RPMI7951 (cell line): ENCODE data around the gene ZNF652. TPM values are rescaled to one million over a fixed set of nuclear protein-coding genes. Genes with fewer than 3 reads are reported as not detected.
"Not testable (repeated sequence)": the region's sequence is repeated elsewhere in the genome, so short reads cannot be mapped to it uniquely, and the experiment has no call there.

Experiments
- DNase-seq: peaks from one replicate; pipeline ENCODE4 v3.0.0-alpha.2; 2012; ENCODE audit warnings: low read depth
- total RNA-seq: library from RNA; depleted of rRNA; stranded (reverse); fragments of >200 nt; shearing (Covaris generic); gene quantifications from 2 replicates; pipeline ENCODE4 v1.2.3, GENCODE V29; 2014

Gene ZNF652
- total RNA-seq, 1 experiment from 2014 or later, result 10.9 TPM

DNA sequence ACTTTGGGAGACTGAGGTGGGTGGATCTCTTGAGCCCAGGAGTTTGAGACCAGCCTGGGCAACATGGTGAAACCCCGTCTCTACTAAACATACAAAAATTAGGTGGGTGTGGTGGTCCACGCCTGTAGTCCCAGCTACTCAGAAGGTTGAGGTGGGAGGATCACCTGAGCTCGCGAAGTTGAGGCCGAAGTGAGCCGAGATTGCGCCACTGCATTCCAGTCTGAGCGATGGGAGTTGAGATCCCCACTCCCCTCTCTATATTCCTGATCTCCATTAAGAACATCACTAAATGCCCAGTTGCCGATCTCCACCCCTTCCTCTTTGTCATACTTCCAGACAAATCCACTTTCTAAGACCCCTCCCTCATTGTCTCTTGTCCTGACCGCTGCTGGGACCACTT is 24.3 kb upstream of the ZNF652 start:
- DNase-seq, result no peak

DNA sequence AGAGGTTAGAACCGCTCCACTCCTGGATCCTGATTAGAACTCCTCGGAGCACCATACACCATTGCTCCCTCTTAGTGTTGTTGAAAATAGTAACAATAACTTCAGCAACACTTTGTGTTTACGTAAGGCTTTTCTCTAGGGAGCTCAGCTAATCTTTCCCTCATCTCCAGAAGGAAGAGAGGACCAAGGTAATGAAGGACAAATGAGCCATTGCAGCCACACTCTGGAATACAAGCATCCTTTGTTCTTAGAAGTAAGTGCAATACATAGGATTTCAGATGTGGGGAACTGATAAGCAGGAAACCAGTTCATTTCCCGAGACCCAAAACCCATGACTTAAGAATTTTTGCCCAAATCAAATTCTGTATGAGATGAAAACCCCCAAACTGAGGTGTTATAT is 22.9 kb upstream of the ZNF652 start:
- no peak for DNase-seq

DNA sequence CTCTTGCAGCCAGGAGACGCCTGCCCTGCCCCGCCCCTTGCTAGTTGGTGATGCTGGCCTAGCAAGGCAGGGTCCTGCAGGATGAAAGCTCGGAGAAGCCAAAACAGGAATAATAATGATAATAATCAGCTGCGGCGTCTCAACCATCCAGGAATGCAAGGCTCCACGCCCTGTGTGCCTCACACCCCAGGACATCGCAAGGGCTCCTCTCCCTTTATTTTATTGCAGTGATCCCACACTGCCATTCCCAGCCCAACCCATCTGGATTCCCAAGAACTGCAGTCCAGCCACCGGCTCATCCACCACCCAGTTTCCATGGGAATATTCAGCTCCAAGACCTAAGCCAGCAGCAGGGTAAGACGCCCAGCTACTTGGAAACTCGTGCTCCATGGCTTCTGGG is 21.0 kb upstream of the ZNF652 start:
- no peak for DNase-seq

DNA sequence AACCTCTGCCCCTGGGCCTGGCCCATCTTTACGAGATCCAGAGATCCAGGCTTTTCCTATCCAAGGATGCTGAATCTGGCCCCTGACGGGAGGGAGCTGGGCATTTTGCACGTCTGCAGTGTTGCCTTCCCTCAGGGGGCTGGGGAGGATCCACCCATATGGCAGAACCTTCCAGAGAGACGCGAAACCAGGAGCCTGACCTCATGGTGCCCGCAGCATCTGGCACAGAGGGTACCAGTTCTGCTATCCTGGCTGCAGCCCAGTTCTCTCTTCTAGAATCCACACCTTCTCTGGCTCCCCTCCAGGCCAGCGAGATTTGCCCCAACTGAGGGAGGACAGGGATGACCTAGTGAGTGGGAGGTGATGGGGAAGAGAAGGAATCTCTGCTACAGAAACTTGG is 20.5 kb upstream of the ZNF652 start:
- DNase-seq, result no peak

DNA sequence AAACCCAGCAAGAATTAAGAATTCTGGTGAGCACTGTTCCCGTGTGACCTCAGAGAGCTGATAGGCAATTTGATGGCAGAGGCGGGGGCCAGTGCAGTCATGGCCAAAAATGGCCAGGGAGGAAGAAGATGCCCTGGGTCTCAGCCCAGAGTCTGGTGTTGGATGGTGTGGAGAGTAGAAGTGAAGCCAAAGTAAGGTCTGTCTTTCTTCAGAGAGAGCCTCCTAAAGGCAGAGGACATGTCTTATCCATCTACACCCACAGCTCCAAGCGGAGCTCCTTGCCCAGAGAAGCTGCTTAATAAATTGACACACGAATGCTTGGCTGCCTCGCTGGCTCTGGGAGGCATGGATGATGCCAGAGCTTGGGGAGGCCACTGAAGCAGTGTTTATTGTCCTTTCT is 19.7 kb upstream of the ZNF652 start:
- DNase-seq, result no peak

DNA sequence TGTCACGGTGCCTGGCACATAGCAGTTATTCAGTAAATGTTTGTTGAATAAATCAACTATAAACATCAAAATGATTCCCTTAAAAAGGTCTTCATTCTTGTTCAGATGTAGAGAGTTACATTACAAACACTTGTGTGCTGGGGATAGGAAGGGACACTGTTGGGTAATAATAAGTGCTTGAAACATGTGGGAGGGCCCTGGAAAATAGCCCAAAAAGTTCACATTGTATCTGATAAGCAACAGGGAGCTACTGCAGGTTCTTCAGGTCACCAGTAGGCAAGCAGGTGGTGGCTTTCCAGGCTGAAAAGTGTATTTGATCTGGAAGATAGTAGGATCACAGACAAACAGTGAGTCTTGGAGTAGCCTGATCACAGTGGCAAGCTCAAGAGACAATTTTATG is 19.0 kb upstream of the ZNF652 start:
- DNase-seq, result no peak

DNA sequence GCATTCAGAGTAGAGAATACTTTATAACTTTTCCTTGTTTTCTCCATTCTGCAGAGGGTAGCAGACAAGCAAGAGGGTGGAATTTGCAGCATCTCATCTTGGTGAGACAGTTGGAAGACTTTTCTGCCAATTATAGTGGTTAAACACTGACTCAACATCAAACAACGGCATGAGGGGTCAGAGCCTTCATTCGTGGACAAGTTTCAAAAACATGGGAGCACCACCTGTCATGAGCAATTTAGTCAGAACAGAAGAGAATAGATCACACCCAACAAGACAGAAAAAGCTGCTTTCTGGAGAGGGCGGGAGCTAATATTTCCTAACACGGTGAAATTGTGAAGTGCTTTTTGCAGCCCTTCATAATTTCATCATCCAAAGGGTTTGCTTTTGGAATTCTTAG is 17.9 kb upstream of the ZNF652 start:
- no peak for DNase-seq

DNA sequence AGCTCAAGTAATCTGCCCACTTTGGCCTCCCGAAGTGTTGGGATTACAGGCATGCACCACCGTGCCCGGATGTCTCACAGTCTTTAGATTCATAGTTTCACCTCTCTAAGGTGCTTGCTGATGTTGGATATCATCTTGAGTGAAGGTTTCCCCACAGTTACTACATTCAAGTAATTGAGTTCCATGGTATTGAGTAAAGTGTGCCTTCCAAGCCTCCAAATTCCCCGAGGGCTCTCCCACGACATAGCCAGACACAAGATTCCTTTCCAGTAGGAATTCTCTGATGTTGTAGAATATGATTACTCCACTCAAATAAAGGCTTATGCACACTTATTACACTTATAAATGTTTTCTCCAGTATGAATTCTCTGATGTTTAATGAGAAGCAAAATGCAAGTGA is 16.3 kb upstream of the ZNF652 start:
- no peak for DNase-seq

DNA sequence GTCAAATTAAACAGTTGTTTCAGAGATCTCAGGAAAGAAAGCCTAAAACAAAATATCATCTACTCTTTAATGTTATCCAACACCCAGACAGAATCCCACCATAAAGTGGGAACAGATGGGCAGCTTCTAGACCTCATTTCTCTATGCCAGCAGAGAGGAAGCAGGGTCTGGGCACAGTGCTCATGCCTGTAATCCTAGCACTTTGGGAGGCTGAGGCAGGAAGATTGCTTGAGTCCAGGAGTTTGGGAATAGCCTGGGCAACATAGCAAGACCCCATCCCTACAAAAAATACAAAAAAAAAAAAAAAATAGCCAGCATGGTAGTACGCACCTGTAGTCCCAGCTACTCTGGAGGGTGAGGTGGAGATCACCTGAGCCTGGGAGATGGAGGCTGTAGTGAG is 13.5 kb upstream of the ZNF652 start:
- DNase-seq, result no peak

DNA sequence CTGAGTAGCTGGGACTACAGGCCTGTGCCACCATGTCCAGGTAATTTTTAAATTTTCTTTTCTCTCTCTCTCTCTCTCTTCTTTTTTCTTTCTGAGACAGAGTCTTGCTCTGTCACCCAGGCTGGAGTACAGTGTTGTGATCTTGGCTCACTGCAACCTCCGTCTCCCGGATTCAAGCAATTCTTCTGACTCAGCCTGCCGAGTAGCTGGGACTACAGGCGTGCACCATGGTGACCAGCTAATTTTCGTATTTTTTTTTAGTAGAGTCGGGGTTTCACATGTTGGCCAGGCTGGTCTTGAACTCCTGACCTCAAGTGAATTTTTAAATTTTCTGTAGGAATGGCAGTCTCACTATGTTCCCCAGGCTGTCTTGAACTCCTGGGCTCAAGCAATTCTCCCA is 11.1 kb upstream of the ZNF652 start:
- DNase-seq, result no peak

DNA sequence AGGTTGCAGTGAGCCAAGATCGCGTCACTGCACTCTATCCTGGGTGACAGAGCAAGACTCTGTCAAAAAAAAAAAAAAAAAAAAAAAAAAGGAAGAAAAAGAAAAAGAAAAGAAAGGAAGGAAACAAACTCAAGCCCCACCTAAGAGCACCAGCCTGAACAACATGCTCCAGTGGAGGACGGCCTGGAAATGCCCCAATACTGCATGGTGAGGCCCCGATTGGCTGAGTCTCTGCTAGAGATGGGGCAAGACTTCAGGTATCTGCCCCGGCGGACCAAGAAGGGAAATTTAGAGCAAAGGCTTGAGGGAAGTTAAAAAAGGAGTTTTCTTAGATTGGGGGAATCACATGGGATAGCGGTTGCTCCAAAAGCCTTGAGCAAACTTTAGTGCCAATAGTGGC is 10.4 kb upstream of the ZNF652 start:
- DNase-seq, result no peak

DNA sequence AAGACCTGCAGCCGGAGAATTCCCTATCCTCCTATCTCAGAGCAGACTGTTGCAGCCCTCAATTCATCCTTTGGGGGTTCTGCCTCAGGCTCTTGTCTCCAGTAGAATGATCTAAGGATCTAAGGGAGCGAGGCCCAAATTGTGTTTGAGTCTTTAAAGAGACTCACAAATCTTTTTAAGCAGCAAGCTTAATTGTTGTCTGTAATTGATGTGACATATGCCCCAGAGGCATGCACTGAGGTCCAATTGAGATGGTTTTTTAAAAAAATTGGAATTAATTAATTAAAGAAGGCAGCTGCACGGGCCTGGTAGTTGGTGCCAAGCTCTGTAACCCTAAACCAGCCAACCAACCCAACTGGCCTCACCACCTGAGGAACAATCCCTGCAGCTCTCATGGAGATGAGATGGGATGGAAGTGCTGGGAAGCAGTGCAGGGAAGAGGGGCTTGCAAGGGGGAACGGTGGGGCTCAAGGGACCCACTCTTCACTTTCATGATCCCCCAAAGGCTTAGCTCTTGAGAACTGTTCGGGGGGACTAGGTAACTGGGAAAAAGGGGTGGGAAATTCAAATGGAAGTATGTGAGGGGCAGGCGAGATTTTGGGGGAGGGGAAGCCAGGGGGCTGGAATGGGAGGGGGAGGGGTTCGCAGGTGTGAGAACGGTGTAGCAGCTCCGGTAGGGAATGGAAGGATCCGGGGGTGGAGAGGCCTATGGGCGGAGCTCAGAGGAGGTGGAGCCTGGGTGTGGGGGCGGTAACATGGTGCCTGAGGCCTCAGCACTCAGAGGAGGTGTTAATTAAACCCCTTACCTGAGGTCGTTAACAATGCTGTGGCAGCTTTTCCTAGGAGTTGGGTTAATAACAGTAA is 9.2 kb upstream of the ZNF652 start:
- no peak for DNase-seq

DNA sequence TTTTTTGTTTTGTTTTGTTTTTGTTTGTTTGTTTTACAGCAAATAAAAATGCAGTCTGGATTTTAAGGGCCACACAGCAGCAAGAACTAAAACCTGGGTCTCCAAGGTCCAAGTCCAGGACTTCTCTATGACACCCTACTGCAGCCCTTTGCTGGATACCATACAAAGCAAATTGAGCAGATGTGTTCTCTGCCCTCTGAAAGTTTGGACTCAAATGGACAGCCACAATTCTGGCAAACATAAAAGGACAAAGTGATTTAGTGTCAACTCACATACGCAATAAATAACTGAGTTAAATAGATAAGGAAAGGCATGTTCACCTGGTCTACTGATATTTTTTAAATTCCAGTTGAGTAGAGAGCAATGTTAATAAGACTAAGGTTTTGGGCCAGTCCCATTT is 7.7 kb upstream of the ZNF652 start:
- no peak for DNase-seq

DNA sequence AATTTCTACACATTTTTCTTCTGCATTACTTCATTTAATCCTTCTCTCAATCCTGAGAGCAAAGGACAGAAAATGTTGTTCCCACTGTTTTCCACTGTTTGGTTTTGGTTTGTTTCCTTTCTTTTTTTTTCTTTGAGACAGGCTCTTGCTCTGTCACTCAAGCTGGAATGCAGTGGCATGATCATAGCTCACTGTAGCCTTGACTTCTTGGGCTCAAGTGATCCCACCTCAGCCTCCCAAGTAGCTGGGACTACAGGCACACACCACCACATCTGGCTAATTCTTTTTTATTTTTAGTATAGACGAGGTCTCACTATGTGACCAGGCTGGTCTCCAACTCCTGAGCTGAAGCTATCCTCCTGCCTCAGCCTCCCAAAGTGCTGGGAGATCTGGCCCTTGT is 7.0 kb upstream of the ZNF652 start:
- DNase-seq, result no peak

DNA sequence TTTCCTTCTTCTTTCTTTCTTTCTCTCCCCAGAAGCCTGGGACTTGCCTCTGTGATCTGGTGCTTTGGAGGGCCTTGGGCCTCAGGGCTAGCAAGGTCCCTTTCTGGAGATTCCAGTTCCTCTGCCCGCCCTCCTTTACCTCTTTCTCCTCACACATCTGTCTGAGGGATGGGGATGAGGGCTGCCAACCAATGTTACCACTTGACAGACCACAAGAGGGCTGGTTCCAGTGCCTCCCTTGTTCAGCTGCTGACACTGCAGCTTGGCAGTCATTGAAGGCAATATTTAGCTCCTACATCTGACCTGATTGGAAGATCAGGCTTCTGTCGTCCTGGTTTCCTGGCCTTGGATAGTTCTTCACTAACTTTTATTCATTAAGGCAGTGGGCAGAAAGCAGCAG is 3.6 kb upstream of the ZNF652 start:
- peak; percentile 34 for DNase-seq

DNA sequence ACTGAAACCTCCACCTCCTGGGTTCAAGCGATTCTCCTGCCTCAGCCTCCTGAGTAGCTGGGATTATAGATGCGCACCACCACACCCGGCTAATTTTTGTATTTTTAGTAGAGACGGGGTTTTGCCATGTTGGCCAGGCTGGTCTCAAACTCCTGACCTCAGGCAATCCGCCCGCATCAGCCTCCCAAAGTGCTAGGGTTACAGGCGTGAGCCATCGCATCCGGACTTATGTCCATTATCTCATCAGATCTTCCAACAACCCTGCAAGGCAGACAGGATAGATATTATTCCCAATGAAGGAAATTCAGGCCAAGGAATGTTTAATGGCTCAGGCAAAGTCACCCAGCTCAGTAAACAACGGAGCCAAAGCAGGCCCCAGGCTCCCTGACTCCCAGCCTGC is 3.1 kb upstream of the ZNF652 start:
- DNase-seq, result not testable (repeated sequence)

DNA sequence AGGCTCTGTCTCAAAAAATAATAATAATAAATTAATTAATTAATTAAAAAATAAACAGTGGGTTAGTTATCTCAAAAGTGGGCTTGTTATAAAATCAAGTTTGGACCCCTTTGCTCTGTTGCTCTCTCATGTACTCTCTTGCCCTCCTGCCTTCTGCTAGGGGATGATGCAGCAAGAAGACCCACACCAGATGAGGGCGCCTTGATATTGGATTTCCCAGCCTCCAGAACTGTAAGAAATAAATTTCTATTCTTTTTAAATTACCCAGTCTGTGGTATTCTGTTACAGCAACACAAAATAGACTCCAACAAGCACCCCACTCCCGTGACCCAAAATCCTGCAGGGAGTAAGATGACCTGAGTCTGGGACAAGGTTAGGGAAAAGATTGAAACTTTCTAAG is 2.1 kb upstream of the ZNF652 start:
- no peak for DNase-seq

DNA sequence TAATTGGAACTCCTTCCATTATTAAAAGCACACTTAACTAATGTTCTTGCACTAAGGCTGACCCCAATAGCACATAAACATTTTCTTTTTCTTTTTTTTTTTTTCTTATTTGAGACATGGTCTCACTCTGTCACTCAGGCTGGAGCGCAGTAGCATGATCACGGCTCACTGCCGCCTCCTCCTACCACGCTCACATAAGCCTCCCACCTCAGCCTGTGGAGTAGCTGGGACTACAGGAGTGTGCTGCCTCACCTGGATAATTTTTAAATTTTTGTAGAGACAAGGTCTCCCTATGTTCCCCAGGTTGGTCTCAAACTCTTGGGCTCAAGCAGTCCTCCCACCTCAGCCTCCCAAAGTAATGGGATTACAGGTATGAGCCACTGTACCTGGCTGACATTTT is 1.2 kb upstream of the ZNF652 start:
- no peak for DNase-seq

DNA sequence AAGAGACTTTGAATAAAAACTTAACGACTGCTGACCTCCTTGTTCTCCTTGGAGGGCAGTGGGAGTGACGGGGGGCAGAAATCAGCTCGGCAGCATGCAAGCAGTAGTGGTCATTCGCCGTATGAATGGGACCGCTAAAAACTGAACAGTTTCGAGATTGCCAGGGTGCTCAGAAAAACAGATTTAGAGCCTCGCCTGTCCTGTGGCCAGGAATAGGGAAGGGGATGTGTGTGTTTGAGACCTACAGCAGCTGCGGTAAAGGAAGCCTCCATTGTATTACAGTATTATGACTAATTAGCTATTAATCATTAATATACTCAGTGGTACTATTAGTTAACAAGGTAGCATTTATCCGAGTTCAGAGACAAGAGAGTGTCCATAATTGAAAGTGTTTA is 670 bp upstream of the ZNF652 start:
- DNase-seq, result no peak

DNA sequence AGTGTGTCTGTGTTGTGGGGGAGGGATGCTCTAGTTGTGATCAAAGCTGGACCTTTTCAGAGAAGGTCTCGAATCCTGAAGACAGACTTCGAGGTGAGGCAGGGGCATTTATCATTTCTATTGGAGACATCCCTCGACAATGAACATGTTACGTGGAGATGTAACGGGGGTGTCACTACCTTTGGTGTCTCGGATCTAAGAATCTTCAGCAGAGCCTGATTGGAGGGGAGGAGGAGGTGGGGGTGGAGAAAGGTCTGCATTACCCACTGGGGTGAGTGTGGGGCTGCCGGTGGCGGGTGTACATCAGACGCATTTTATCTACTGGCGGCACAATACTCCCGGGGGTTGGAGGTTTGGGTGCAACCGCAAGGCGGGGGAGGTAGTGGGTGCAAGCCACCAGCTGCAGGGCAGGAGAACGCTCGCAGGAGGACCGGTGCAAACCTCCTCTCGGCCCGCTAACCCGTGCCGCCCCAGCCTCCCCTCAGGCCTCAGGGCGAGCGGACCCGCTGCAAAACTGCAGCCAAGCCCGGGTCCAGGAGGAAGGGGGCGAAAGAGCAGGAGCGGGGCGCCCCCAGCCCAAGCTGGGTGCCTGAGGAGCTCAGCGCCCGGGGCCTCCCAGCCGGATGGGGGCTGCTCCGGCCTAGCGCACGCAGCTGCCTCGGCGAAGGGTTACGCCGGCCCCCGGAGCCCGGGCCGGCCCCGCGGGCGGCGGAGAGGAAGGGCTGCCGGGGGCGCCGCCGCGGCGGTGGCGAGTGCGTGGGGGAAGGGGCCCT is 735 bp downstream of the ZNF652 start:
- DNase-seq, result peak; percentile 54

DNA sequence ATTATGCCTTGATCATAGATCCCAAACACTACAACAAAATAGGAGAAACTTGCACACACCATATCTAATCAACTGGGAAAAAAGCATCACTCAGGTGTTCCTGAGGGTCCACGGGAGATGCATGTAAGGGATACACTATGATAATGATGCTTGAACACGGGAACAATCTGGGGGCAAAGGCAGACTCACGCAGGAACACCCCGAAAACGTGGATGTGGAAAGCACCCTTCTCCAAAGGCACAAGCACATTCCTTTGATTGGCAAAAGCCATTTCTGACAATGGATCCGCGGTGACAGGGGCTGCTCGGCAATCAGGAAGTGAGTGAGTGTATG is 1.3 kb downstream of the ZNF652 start:
- DNase-seq, result no peak

DNA sequence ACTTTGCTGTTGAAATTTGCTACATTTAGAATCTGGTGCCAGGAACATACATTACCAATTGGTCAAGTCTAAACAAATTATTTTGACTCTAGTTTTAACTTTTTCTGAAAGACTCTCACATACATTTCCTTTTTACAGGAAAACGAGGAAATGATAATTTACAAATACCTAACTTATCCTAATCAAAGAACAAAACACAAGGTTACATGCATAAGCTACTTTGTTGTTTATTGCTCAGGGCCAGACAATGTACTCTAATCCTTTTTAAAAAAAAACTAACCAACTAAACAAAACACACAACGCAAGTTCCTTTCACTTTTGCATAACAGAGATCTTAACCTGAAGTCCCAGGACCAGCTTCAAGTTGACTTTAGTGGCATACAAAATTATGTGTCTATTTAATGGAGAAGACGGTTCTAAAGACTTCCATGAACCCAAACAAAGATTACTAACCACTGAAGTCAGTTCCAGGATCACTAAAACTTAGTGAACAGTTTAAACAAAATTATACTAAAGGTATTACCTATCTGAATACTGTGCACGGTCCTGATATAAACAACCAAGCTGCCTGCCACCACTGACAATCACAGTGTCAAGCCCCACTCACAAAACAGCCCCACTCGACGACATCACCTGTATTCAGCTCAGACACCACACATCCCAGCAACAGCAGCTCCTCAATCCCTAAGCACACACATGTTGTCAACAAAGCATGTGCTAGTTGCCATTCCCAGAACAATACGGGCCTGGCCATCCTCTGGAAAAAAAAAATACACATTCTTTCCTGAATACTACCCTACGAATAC is 1.9 kb downstream of the ZNF652 start:
- no peak for DNase-seq
